Measurements from ENCODE around the gene RNF8.
"Not testable (repeated sequence)": the region's sequence is repeated elsewhere in the genome, so short reads cannot be mapped to it uniquely, and the experiment has no call there.

The RNF8 gene

GRCh38 chr6:37321516-37322415 lies 32.0 kb upstream of the RNF8 start:
- DNase-seq = no peak

GRCh38 chr6:37323580-37323979 lies 30.2 kb upstream of the RNF8 start:
- DNase-seq = no peak

GRCh38 chr6:37324131-37325033 lies 29.4 kb upstream of the RNF8 start:
- no peak for DNase-seq

GRCh38 chr6:37330345-37330744 lies 23.4 kb upstream of the RNF8 start:
- not testable (repeated sequence) for DNase-seq

GRCh38 chr6:37331047-37331446 lies 22.7 kb upstream of the RNF8 start:
- no peak for DNase-seq

- DNase-seq = no peak
These were observed 20.9 kb upstream of the RNF8 start for GRCh38 chr6:37332894-37333293.

GRCh38 chr6:37334047-37334446 lies 19.7 kb upstream of the RNF8 start:
- no peak for DNase-seq

- DNase-seq = not testable (repeated sequence)
These were observed 15.5 kb upstream of the RNF8 start for GRCh38 chr6:37338317-37338716.

- no peak for DNase-seq
These were observed 15.0 kb upstream of the RNF8 start for GRCh38 chr6:37338745-37339255.

GRCh38 chr6:37339741-37340638 lies 13.8 kb upstream of the RNF8 start:
- no peak for DNase-seq

- no peak for DNase-seq
These were observed 13.2 kb upstream of the RNF8 start for GRCh38 chr6:37340639-37340943.

- no peak for DNase-seq
These were observed 10.5 kb upstream of the RNF8 start for GRCh38 chr6:37343248-37343647.

GRCh38 chr6:37344308-37344707 lies 9.5 kb upstream of the RNF8 start:
- DNase-seq = no peak

GRCh38 chr6:37345804-37346203 lies 8.0 kb upstream of the RNF8 start:
- DNase-seq = not testable (repeated sequence)

GRCh38 chr6:37347177-37347576 lies 6.6 kb upstream of the RNF8 start:
- DNase-seq = no peak

GRCh38 chr6:37347670-37348111 lies 6.1 kb upstream of the RNF8 start:
- no peak for DNase-seq

GRCh38 chr6:37351027-37351426 lies 2.8 kb upstream of the RNF8 start:
- no peak for DNase-seq

GRCh38 chr6:37352384-37352783 lies 1.4 kb upstream of the RNF8 start:
- DNase-seq = no peak

GRCh38 chr6:37354526-37355384 lies 972 bp downstream of the RNF8 start:
- no peak for DNase-seq

GRCh38 chr6:37357288-37357687 lies 3.5 kb downstream of the RNF8 start:
- no peak for DNase-seq

GRCh38 chr6:37357860-37358259 lies 4.1 kb downstream of the RNF8 start:
- no peak for DNase-seq

- DNase-seq = no peak
These were observed 5.3 kb downstream of the RNF8 start for GRCh38 chr6:37359039-37359438.
